ENCODE data around the gene MYO3B. TPM values are rescaled to one million over a fixed set of nuclear protein-coding genes. Genes with fewer than 3 reads are reported as not detected.

Gene MYO3B
- total RNA-seq, 1 experiment from 2014 or later = 0.50 TPM

DNA sequence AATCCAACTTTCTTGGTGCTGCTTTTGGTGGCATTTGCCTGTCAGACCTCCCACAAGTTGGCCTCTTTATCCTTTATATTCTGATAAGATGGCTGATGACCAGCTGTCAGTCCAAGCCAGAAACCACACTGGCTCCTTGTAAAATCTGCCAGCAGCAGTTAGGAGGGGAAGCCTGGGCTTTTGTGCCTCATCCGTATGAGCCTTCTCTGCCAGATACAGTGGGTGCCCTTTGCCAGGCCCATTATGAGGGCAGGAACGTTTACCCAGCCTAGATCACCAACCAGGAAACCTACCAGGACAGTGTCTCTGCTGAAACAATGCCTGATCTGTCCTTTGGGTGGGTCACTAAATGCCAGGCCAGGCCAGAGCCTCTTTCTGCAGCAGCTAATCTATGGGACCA, 334.3 kb downstream of the MYO3B start:
- POLR2A ChIA-PET = interaction anchor here (0.6 kb wide), 1 partner anchor 874 kb away, joined by 3 read pairs; no protein-coding TSS in a partner anchor
- Mint-ChIP-seq H3K4me3 (no peak overlapping the region), H3K9me3 (no peaks in the 10 kb centered on the region), H3K4me1 (peaks cover 14% of the 10 kb centered on the region), H3K27me3 (ENCODE audit: low read depth) (peaks cover 3% of the 10 kb centered on the region), H3K36me3 (no peaks in the 10 kb centered on the region), H3K27ac (no peak overlapping the region)
- no peak for TF ChIP-seq ZNF396 (CRISPR knock-in tag; IDR thresholded peaks at IDR 0.05; ENCODE audit: borderline replicate concordance)
- TF ChIP-seq ZMAT4 (CRISPR knock-in tag; IDR thresholded peaks at IDR 0.05) = no peak
- no peak for TF ChIP-seq E2F1 (CRISPR knock-in tag; IDR thresholded peaks at IDR 0.05)
- TF ChIP-seq OVOL2 (CRISPR knock-in tag; IDR thresholded peaks at IDR 0.05; ENCODE audit: borderline replicate concordance) = no peak
- TF ChIP-seq ESRRA (CRISPR knock-in tag; IDR thresholded peaks at IDR 0.05; ENCODE audit: borderline replicate concordance) = no peak
- TF ChIP-seq, protein P1, sequence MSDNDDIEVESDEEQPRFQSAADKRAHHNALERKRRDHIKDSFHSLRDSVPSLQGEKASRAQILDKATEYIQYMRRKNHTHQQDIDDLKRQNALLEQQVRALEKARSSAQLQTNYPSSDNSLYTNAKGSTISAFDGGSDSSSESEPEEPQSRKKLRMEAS (CRISPR knock-in tag; IDR thresholded peaks at IDR 0.05) = no peak
- TF ChIP-seq MYBL2 (CRISPR knock-in tag; IDR thresholded peaks at IDR 0.05) = no peak
- no peak for TF ChIP-seq NR1H2 (CRISPR knock-in tag; IDR thresholded peaks at IDR 0.05)
- TF ChIP-seq ETV6 (CRISPR knock-in tag; IDR thresholded peaks at IDR 0.05) = no peak
- TF ChIP-seq KAT7 (CRISPR knock-in tag; IDR thresholded peaks at IDR 0.05; ENCODE audit: borderline replicate concordance) = no peak
- TF ChIP-seq NFE2L1 (CRISPR knock-in tag; IDR thresholded peaks at IDR 0.05) = no peak
- TF ChIP-seq E2F4 (CRISPR knock-in tag; IDR thresholded peaks at IDR 0.05; ENCODE audit: borderline replicate concordance, low read depth) = no peak
- no peak for TF ChIP-seq ZNF219 (CRISPR knock-in tag; IDR thresholded peaks at IDR 0.05; ENCODE audit: borderline replicate concordance)
- TF ChIP-seq AR (CRISPR knock-in tag; IDR thresholded peaks at IDR 0.05) = no peak
- no peak for TF ChIP-seq SOX15 (CRISPR knock-in tag; IDR thresholded peaks at IDR 0.05)
- no peak for TF ChIP-seq ATF1 (CRISPR knock-in tag; IDR thresholded peaks at IDR 0.05)
- TF ChIP-seq SP1 (CRISPR knock-in tag; conservative IDR thresholded peaks at IDR 0.05) = no peak
- TF ChIP-seq CREM (CRISPR knock-in tag; IDR thresholded peaks at IDR 0.05) = no peak
- TF ChIP-seq, protein P2, sequence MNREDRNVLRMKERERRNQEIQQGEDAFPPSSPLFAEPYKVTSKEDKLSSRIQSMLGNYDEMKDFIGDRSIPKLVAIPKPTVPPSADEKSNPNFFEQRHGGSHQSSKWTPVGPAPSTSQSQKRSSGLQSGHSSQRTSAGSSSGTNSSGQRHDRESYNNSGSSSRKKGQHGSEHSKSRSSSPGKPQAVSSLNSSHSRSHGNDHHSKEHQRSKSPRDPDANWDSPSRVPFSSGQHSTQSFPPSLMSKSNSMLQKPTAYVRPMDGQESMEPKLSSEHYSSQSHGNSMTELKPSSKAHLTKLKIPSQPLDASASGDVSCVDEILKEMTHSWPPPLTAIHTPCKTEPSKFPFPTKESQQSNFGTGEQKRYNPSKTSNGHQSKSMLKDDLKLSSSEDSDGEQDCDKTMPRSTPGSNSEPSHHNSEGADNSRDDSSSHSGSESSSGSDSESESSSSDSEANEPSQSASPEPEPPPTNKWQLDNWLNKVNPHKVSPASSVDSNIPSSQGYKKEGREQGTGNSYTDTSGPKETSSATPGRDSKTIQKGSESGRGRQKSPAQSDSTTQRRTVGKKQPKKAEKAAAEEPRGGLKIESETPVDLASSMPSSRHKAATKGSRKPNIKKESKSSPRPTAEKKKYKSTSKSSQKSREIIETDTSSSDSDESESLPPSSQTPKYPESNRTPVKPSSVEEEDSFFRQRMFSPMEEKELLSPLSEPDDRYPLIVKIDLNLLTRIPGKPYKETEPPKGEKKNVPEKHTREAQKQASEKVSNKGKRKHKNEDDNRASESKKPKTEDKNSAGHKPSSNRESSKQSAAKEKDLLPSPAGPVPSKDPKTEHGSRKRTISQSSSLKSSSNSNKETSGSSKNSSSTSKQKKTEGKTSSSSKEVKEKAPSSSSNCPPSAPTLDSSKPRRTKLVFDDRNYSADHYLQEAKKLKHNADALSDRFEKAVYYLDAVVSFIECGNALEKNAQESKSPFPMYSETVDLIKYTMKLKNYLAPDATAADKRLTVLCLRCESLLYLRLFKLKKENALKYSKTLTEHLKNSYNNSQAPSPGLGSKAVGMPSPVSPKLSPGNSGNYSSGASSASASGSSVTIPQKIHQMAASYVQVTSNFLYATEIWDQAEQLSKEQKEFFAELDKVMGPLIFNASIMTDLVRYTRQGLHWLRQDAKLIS (CRISPR knock-in tag; IDR thresholded peaks at IDR 0.05; ENCODE audit: borderline replicate concordance) = no peak
- TF ChIP-seq, protein P3, sequence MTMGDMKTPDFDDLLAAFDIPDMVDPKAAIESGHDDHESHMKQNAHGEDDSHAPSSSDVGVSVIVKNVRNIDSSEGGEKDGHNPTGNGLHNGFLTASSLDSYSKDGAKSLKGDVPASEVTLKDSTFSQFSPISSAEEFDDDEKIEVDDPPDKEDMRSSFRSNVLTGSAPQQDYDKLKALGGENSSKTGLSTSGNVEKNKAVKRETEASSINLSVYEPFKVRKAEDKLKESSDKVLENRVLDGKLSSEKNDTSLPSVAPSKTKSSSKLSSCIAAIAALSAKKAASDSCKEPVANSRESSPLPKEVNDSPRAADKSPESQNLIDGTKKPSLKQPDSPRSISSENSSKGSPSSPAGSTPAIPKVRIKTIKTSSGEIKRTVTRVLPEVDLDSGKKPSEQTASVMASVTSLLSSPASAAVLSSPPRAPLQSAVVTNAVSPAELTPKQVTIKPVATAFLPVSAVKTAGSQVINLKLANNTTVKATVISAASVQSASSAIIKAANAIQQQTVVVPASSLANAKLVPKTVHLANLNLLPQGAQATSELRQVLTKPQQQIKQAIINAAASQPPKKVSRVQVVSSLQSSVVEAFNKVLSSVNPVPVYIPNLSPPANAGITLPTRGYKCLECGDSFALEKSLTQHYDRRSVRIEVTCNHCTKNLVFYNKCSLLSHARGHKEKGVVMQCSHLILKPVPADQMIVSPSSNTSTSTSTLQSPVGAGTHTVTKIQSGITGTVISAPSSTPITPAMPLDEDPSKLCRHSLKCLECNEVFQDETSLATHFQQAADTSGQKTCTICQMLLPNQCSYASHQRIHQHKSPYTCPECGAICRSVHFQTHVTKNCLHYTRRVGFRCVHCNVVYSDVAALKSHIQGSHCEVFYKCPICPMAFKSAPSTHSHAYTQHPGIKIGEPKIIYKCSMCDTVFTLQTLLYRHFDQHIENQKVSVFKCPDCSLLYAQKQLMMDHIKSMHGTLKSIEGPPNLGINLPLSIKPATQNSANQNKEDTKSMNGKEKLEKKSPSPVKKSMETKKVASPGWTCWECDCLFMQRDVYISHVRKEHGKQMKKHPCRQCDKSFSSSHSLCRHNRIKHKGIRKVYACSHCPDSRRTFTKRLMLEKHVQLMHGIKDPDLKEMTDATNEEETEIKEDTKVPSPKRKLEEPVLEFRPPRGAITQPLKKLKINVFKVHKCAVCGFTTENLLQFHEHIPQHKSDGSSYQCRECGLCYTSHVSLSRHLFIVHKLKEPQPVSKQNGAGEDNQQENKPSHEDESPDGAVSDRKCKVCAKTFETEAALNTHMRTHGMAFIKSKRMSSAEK (CRISPR knock-in tag; IDR thresholded peaks at IDR 0.05; ENCODE audit: borderline replicate concordance) = no peak
- CTCF ChIA-PET = no interaction called here
- ATAC-seq (no peak), DNase-seq (ENCODE audit: low spot score) (no peak)

Measured in WTC11 (cell line).